ENCODE results near the gene MORN1.

Gene MORN1

DNA sequence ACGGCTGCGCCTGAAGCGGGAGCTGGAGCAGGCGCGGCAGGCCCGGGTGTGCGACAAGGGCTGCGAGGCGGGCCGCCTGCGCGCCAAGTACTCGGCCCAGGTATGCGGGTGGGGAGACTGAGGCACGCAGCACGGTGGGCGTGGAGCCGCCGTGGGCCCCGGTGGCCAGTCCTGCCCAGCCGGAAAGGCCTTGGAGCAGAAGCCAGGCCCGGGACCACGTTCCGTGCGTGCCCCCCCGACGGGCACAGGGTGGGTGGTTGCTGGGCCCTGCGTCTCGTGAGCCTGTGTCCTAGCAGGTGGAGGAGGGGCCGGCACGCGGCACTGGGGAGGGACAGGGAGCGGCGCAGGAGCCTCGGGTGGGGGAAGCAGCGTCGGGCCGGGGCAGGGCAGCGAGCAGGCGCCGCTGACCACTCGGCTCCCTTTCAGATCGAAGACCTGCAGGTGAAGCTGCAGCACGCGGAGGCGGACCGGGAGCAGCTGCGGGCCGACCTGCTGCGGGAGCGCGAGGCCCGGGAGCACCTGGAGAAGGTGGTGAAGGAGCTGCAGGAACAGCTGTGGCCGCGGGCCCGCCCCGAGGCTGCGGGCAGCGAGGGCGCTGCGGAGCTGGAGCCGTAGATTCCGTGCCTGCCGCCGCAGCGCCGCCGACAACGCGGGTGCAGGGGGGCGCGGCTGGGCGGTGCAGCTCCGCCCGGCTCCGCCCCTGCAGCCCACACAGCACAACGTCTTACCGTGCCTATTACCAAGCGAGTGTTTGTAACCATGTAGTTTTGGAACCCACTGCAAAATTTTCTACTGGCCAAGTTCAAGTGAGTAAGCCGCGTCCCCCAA is 85.0 kb downstream of the MORN1 start:
- Mint-ChIP-seq H3K9me3 (no peaks in the 10 kb centered on the region), H3K27ac (no peak overlapping the region), H3K4me3 (no peak overlapping the region)

GRCh38 chr1:2304921-2305681 is 86.3 kb downstream of the MORN1 start:
- Mint-ChIP-seq H3K36me3 (ENCODE audit: low read depth) (peaks cover 31% of the 10 kb centered on the region), H3K27me3 (no peaks in the 10 kb centered on the region), H3K27ac (no peak overlapping the region), H3K9me3 (no peaks in the 10 kb centered on the region), H3K4me3 (no peak overlapping the region), H3K4me1 (ENCODE audit: low read depth) (peaks cover 26% of the 10 kb centered on the region)

More for the DNA sequence above, 85.0 kb downstream of the MORN1 start:
- peaks cover 31% of the 10 kb centered on the region for H3K36me3 Mint-ChIP-seq (ENCODE audit: low read depth)
- H3K27me3 Mint-ChIP-seq = no peaks in the 10 kb centered on the region
- peaks cover 20% of the 10 kb centered on the region for H3K4me1 Mint-ChIP-seq (ENCODE audit: low read depth)

DNA sequence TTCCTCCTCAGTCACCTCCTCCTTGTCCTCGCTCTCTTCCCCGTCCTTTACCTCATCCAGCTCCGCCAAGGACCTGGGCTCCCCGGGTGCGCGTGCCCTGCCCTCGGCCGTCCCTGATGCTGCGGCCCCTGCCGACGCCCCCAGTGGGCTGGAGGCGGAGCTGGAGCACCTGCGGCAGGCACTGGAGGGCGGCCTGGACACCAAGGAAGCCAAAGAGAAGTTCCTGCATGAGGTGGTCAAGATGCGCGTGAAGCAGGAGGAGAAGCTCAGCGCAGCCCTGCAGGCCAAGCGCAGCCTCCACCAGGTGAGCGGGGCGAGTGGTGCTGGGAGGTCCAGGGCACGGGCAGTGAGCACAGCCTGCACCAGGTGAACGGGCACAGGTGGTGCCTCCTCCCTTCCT is 87.1 kb downstream of the MORN1 start:
- Mint-ChIP-seq H3K27ac (no peak overlapping the region), H3K4me3 (no peak overlapping the region), H3K4me1 (ENCODE audit: low read depth) (peaks cover 34% of the 10 kb centered on the region), H3K9me3 (no peaks in the 10 kb centered on the region), H3K27me3 (no peaks in the 10 kb centered on the region), H3K36me3 (ENCODE audit: low read depth) (peaks cover 31% of the 10 kb centered on the region)

GRCh38 chr1:2303781-2304180 is 87.6 kb downstream of the MORN1 start:
- H3K36me3 Mint-ChIP-seq (ENCODE audit: low read depth) = peaks cover 30% of the 10 kb centered on the region
- no peaks in the 10 kb centered on the region for H3K9me3 Mint-ChIP-seq
- H3K27me3 Mint-ChIP-seq = no peaks in the 10 kb centered on the region
- no peak overlapping the region for H3K4me3 Mint-ChIP-seq
- no peak overlapping the region for H3K27ac Mint-ChIP-seq
- H3K4me1 Mint-ChIP-seq (ENCODE audit: low read depth) = peaks cover 39% of the 10 kb centered on the region

- Mint-ChIP-seq H3K4me3 (no peak overlapping the region), H3K27me3 (no peaks in the 10 kb centered on the region), H3K4me1 (ENCODE audit: low read depth) (peaks cover 45% of the 10 kb centered on the region), H3K27ac (peak overlapping the region; percentile 31), H3K36me3 (ENCODE audit: low read depth) (peaks cover 24% of the 10 kb centered on the region), H3K9me3 (no peaks in the 10 kb centered on the region)
Observed at GRCh38 chr1:2303016-2303775, 88.2 kb downstream of the MORN1 start.

- peaks cover 16% of the 10 kb centered on the region for H3K36me3 Mint-ChIP-seq (ENCODE audit: low read depth)
- no peak overlapping the region for H3K4me3 Mint-ChIP-seq
- H3K27me3 Mint-ChIP-seq = no peaks in the 10 kb centered on the region
- peaks cover 49% of the 10 kb centered on the region for H3K4me1 Mint-ChIP-seq (ENCODE audit: low read depth)
- H3K9me3 Mint-ChIP-seq = no peaks in the 10 kb centered on the region
- H3K27ac Mint-ChIP-seq = no peak overlapping the region
Observed at GRCh38 chr1:2302292-2302925, 88.9 kb downstream of the MORN1 start.

GRCh38 chr1:2301607-2302291 is 89.6 kb downstream of the MORN1 start:
- Mint-ChIP-seq H3K36me3 (ENCODE audit: low read depth) (peaks cover 10% of the 10 kb centered on the region), H3K4me1 (ENCODE audit: low read depth) (peaks cover 55% of the 10 kb centered on the region), H3K9me3 (no peaks in the 10 kb centered on the region), H3K27me3 (no peaks in the 10 kb centered on the region), H3K4me3 (peak overlapping the region; percentile 81), H3K27ac (peak overlapping the region; percentile 92)

DNA sequence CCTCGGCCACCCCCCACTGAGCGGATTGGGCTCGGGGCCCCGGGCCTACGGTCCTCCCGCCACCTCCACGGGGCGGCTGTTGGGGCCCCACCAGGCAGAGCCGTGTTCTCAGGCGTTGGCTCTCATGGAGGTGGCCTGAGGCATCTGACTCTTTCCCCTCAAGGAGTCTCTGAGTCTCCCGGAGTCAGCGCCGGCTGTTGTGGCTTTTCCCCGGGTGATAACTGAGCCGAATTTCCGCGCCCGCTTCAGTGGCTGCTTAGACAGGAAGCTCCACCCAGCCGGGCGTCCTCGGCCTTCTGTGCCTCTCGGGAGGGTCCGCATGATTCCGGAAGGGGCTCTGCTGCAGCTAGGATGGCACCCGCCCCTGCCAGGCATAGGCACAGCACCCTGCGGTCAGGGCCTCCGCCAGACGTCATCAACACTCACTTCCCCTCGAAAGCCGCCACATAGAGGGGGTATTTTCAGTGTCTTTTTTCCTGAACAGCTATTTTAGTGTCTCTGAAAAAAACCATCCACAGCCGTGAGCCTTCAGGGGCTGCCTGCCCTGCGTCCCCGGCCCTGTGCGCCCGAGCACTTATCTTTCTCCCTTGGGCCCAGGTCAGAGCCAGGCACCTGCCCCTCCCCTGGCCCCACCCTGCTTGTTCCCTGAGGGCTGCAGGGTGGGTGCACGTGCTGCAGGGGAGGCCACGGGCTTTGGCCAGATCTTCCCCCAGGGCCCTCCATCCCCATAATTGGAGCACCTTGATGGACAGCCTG is 90.3 kb downstream of the MORN1 start:
- H3K36me3 Mint-ChIP-seq (ENCODE audit: low read depth) = peaks cover 14% of the 10 kb centered on the region
- H3K4me1 Mint-ChIP-seq (ENCODE audit: low read depth) = peaks cover 61% of the 10 kb centered on the region

GRCh38 chr1:2300004-2300771 is 91.2 kb downstream of the MORN1 start:
- H3K9me3 Mint-ChIP-seq = no peaks in the 10 kb centered on the region
- no peaks in the 10 kb centered on the region for H3K27me3 Mint-ChIP-seq
- H3K4me3 Mint-ChIP-seq = peak overlapping the region; percentile 81
- peak overlapping the region; percentile 92 for H3K27ac Mint-ChIP-seq
- H3K36me3 Mint-ChIP-seq (ENCODE audit: low read depth) = peaks cover 6% of the 10 kb centered on the region
- H3K4me1 Mint-ChIP-seq (ENCODE audit: low read depth) = peaks cover 69% of the 10 kb centered on the region

More for the DNA sequence above, 90.3 kb downstream of the MORN1 start:
- Mint-ChIP-seq H3K27ac (peak overlapping the region; percentile 92), H3K27me3 (no peaks in the 10 kb centered on the region), H3K9me3 (no peaks in the 10 kb centered on the region), H3K4me3 (peak overlapping the region; percentile 81)

DNA sequence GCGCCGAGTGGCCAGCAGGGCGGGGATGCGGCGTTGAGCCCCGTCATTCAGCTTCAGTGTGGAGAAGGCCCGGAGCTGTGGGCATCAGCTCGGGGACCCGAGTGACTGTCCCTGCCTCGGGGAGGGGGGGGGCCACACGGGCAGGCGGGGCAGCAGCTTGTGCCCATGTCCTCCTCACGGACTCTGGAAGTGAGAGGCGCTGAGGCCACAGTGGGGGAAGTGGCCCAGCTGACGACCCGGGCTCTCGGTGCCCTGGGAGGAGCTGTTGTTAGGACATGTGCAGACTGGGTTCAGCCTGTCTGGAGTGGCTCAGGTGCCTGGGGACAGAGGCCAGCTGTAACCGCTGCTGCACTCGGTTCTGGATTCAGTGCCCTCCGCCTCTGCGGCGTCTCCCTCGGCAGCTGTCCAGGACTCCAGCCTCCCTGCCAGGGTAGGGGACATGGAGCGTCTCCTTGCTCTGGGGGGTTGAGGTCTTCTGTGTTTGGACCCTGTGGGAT is 92.2 kb downstream of the MORN1 start:
- Mint-ChIP-seq H3K4me1 (ENCODE audit: low read depth) (peaks cover 78% of the 10 kb centered on the region), H3K27ac (peak overlapping the region; percentile 92), H3K36me3 (ENCODE audit: low read depth) (peaks cover 6% of the 10 kb centered on the region), H3K27me3 (no peaks in the 10 kb centered on the region), H3K9me3 (no peaks in the 10 kb centered on the region), H3K4me3 (peak overlapping the region; percentile 47)

- no peaks in the 10 kb centered on the region for H3K27me3 Mint-ChIP-seq
- peak overlapping the region; percentile 67 for H3K27ac Mint-ChIP-seq
- no peaks in the 10 kb centered on the region for H3K9me3 Mint-ChIP-seq
- peak overlapping the region; percentile 13 for H3K4me3 Mint-ChIP-seq
- peaks cover 83% of the 10 kb centered on the region for H3K4me1 Mint-ChIP-seq (ENCODE audit: low read depth)
- peaks cover 6% of the 10 kb centered on the region for H3K36me3 Mint-ChIP-seq (ENCODE audit: low read depth)
Observed at GRCh38 chr1:2298685-2299084, 92.7 kb downstream of the MORN1 start.

DNA sequence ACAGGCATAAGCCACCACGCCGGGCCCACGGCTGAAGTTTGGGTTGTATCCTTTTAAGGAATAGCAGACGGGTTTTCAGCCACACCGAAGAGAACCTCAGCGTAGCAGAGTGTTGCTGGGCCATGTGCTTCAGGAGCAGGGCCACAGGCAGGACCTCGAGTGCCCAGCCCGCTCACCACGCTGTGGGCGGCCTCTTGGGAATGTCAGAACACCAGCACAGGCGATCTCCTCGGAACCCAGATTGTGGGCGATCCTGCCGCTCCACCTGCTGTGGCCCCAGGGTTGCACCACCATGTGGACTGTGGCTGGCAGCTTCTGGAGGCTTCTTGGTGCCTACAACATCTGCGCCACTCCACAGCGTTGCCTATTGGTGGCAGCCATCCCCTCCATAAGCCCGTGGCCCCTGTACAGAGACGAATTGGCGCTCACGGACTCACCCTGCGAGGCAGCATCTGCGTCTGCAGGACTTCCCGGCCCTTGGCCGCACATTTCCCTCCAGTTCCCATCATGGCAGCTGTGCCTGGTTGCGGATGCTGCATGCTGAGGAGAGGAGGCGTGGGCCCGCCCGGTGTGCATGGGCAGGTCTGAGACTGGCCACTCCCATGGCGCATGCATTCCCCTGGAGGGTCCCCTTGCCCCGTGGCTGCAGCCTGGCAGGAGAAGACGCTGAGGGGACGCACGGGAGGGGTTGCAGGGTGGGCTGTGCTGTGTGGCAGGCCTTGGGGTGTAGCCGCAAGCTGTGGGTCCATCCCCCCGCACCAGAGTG is 93.9 kb downstream of the MORN1 start:
- no peaks in the 10 kb centered on the region for H3K9me3 Mint-ChIP-seq

More for the DNA sequence above, 93.9 kb downstream of the MORN1 start:
- Mint-ChIP-seq H3K4me1 (ENCODE audit: low read depth) (peaks cover 85% of the 10 kb centered on the region), H3K4me3 (no peak overlapping the region), H3K27ac (no peak overlapping the region), H3K36me3 (ENCODE audit: low read depth) (peaks cover 9% of the 10 kb centered on the region), H3K27me3 (no peaks in the 10 kb centered on the region)

Data from stimulated activated naive CD8-positive, alpha-beta T cell treated with anti-CD3 and anti-CD28 coated beads, Interleukin-15, Interleukin-2, amounts not matched to agents 100 ng/mL and 50 ng/mL, for 24 hours (primary cell).